ENCODE measurements around the gene TMEM44.

GRCh38 chr3:194561306-194561974, 71.8 kb downstream of the TMEM44 start:
- TF ChIP-seq CTCF (IDR thresholded peaks at IDR 0.05 in 4 of 5, conservative IDR thresholded peaks at IDR 0.05 in 1 of 5) (no peak), POLR2A (IDR thresholded peaks at IDR 0.05) (no peak)
